Loucy (cell line): ENCODE results near the gene SMPD4.
"Not testable (repeated sequence)": the region's sequence is repeated elsewhere in the genome, so short reads cannot be mapped to it uniquely, and the experiment has no call there.

ENCODE experiments used
- H2AFZ ChIP-seq: fragments of 200-600 bp; sonication (generic); 2 replicates; pipeline ENCODE4 v1.6.0; 2016; ENCODE audit warnings: antibody characterized with exemption, mild to moderate bottlenecking, low read length, moderate library complexity
- H3F3A ChIP-seq: fragments of 200-600 bp; 2 replicates; pipeline ENCODE4 v1.6.0; 2016; ENCODE audit warnings: antibody characterized with exemption, low read depth, mild to moderate bottlenecking
- H3K27me3 ChIP-seq: fragments of 200-600 bp; sonication (generic); 2 replicates; pipeline ENCODE4 v1.6.1; 2014; ENCODE audit warnings: low read length, mild to moderate bottlenecking; ENCODE audit not compliant: insufficient read depth, poor library complexity, severe bottlenecking
- H3K36me3 ChIP-seq: fragments of 200-600 bp; sonication (generic); 2 replicates; pipeline ENCODE4 v1.6.1; 2016; ENCODE audit warnings: low read length; ENCODE audit not compliant: insufficient read depth
- H3K4me1 ChIP-seq: fragments of 200-600 bp; sonication (generic); 2 replicates; pipeline ENCODE4 v1.5.1; 2014; ENCODE audit warnings: low read length, mild to moderate bottlenecking; ENCODE audit not compliant: insufficient read depth, poor library complexity, severe bottlenecking
- H3K4me2 ChIP-seq: fragments of 200-600 bp; sonication (generic); 2 replicates; pipeline ENCODE4 v1.6.0; 2014; ENCODE audit warnings: antibody characterized with exemption, low read length, low read depth, mild to moderate bottlenecking; ENCODE audit not compliant: poor library complexity, severe bottlenecking
- H3K4me3 ChIP-seq: fragments of 200-600 bp; sonication (generic); 2 replicates; pipeline ENCODE4 v1.5.1; 2014; ENCODE audit warnings: low read length, mild to moderate bottlenecking, mixed read lengths; ENCODE audit not compliant: poor library complexity, severe bottlenecking
- H3K79me2 ChIP-seq: fragments of 200-600 bp; sonication (generic); 2 replicates; pipeline ENCODE4 v1.6.1; 2014; ENCODE audit warnings: low read length; ENCODE audit not compliant: insufficient read depth
- H3K9ac ChIP-seq: fragments of 200-600 bp; sonication (generic); 2 replicates; pipeline ENCODE4 v1.6.0; 2014; ENCODE audit warnings: mild to moderate bottlenecking, low read depth, low read length, moderate library complexity; ENCODE audit not compliant: poor library complexity, severe bottlenecking
- H3K9me2 ChIP-seq: fragments of 200-600 bp; sonication (generic); replicated peaks from 2 replicates; pipeline ENCODE4 v1.6.1; 2016; ENCODE audit warnings: low read depth, low read length, mixed read lengths
- H3K9me3 ChIP-seq: fragments of 200-600 bp; sonication (generic); 2 replicates; pipeline ENCODE4 v1.6.1; 2014; ENCODE audit warnings: mild to moderate bottlenecking, antibody characterized with exemption, low read length, low read depth; ENCODE audit not compliant: insufficient read depth
- H4K20me1 ChIP-seq: fragments of 200-600 bp; sonication (generic); 2 replicates; pipeline ENCODE4 v1.6.0; 2014; ENCODE audit warnings: antibody characterized with exemption, low read length, mild to moderate bottlenecking; ENCODE audit not compliant: insufficient read depth, poor library complexity, severe bottlenecking
- EZH2phosphoT487 ChIP-seq: fragments of 200-600 bp; IDR thresholded peaks from 2 replicates; pipeline ENCODE4 v1.6.1; 2018; ENCODE audit warnings: antibody characterized with exemption, mild to moderate bottlenecking, moderate library complexity, borderline replicate concordance
- TF ChIP-seq, protein P1 (sequence below): fragments of 200-600 bp; sonication (generic); conservative IDR thresholded peaks from 2 replicates; pipeline ENCODE4 v1.5.1; 2014; ENCODE audit warnings: mild to moderate bottlenecking, antibody characterized with exemption, low read length

SMPD4 gene

DNA sequence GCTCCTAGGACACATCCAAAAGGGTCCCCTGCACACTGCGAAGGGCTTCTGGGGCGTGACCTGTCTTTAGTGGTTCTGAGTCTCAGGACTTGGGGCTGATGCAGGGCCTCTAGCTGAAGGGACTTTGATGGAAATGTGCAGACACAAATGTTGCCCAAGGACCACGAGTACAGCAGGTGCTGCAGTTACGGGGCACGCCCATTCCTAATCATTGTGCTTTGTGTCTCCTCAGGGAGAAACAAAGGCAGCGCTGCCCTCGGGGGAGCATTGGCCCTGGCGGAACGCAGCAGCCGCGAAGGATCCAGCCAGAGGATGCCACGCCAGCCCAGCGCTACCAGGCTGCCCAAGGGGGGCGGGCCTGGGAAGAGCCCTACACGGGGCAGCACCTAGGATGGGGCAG lies 8.8 kb upstream of the SMPD4 start:
- no peak overlapping the region for H3K4me3 ChIP-seq
- H3K4me1 ChIP-seq = no peaks in the 10 kb centered on the region
- H4K20me1 ChIP-seq = peaks cover 7% of the 10 kb centered on the region
- TF ChIP-seq, protein P1, sequence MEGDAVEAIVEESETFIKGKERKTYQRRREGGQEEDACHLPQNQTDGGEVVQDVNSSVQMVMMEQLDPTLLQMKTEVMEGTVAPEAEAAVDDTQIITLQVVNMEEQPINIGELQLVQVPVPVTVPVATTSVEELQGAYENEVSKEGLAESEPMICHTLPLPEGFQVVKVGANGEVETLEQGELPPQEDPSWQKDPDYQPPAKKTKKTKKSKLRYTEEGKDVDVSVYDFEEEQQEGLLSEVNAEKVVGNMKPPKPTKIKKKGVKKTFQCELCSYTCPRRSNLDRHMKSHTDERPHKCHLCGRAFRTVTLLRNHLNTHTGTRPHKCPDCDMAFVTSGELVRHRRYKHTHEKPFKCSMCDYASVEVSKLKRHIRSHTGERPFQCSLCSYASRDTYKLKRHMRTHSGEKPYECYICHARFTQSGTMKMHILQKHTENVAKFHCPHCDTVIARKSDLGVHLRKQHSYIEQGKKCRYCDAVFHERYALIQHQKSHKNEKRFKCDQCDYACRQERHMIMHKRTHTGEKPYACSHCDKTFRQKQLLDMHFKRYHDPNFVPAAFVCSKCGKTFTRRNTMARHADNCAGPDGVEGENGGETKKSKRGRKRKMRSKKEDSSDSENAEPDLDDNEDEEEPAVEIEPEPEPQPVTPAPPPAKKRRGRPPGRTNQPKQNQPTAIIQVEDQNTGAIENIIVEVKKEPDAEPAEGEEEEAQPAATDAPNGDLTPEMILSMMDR = no peak
- no peak for TF ChIP-seq EZH2phosphoT487
- H3K79me2 ChIP-seq = peaks cover 13% of the 10 kb centered on the region; the same call in 1 of the 2 replicates
- no peaks in the 10 kb centered on the region for H3K9me2 ChIP-seq
- H2AFZ ChIP-seq = no peak overlapping the region
- H3F3A ChIP-seq = no peaks in the 10 kb centered on the region
- no peak overlapping the region for H3K4me2 ChIP-seq
- H3K27me3 ChIP-seq = no peaks in the 10 kb centered on the region
- no peak overlapping the region for H3K9ac ChIP-seq
- no peaks in the 10 kb centered on the region for H3K36me3 ChIP-seq
- H3K9me3 ChIP-seq = no peaks in the 10 kb centered on the region

DNA sequence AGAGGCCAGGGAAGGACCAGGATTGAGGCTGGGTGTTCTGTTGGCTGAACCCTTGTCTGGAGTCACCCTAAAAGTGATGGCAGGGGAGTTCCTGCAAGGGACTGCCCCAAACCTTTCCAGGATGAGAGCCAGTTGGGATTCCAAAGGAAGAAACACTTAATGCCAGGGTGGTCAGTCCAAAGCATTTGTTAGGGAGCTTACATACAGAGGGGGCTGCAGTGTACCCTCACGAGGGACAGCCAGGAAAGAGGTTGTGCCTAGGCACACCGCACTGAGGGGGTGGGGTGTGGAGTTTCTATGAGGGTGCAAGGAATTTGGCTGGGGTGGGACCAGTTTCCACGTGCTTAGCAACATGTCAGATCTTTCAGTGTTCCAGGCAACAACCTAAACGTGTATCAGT lies 7.6 kb upstream of the SMPD4 start:
- H3K9me2 ChIP-seq, H3K36me3 ChIP-seq, H3K4me1 ChIP-seq, H2AFZ ChIP-seq, H3F3A ChIP-seq, H3K27me3 ChIP-seq, H3K9ac ChIP-seq, H3K4me3 ChIP-seq, H3K9me3 ChIP-seq, H3K4me2 ChIP-seq: not testable (repeated sequence)
- Histone ChIP-seq H4K20me1 (peaks cover 15% of the 10 kb centered on the region), H3K79me2 (peaks cover 25% of the 10 kb centered on the region)

DNA sequence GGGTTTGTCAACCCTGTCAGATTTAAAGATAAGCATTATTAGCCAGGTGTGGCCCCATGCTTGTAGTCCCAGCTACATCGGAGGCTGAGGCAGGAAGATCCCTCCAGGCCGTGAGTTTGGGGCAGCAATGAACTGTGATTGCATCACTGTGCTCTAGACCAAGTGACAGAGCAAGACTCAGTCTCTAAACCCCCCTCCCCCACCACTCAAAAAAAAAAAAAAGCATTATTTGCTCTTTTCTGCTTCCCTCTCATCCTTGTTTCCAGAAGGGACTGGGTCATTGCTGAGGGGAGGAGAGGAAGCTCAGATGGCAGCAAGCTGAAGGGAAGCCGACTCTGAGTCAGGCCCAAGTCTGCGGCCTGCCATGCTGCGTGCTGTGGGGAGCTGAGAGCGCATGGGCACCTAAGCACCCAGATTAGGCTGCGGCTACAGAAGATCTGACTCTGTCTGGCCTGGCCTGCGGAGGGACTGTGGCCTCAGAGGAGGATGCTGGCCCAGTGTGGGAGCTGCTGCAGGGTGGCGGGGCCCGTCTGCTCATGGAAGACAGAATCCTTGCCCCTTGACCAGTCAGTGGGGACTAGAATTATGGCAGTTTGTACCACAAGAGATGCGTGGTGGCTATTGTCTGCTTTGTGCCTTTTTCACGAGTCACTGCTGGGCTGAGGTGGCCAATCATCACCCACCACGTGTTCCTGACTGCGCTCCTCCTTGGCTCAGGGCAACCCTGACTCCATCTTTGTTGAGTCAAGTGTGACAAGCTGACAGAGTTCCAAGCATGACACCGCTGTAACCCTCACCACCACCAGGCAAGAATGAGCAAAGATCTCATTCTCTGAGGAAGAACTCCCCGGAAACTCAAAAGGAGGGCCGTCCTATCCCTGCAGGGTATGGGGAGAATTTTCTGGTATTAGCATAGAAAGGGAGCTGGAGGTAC lies 6.7 kb upstream of the SMPD4 start:
- not testable (repeated sequence) for H3K36me3 ChIP-seq, H3K4me2 ChIP-seq, H3K9me2 ChIP-seq, H3K27me3 ChIP-seq, H3F3A ChIP-seq, H2AFZ ChIP-seq, H3K4me3 ChIP-seq, H3K9ac ChIP-seq, H3K9me3 ChIP-seq
- Histone ChIP-seq H3K4me1 (peaks cover 15% of the 10 kb centered on the region), H4K20me1 (peaks cover 22% of the 10 kb centered on the region), H3K79me2 (peaks cover 34% of the 10 kb centered on the region)

DNA sequence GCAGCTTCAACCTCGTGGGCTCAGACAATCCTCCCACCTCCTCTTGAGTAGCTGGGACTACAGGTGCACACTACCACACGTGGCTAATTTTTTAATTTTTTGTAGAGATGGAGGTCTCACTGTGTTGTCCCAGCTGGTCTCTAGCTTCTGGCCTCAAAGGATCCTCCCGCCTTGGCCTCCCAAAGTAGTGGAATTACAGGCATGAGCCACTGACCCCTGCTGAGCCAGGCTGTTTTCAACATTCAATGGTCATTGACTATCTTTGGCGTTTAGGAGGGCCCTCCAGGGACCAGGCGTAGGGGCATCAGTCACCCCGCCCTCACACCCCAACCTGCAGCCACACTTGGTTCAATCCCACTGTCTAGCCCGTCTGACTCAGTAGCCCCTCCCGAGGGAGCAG lies 5.9 kb upstream of the SMPD4 start:
- Histone ChIP-seq H3F3A (no peaks in the 10 kb centered on the region), H3K79me2 (peaks cover 41% of the 10 kb centered on the region)

More for the DNA sequence above, 5.9 kb upstream of the SMPD4 start:
- Histone ChIP-seq H3K4me3 (no peak overlapping the region), H3K4me2 (no peak overlapping the region), H3K4me1 (peaks cover 17% of the 10 kb centered on the region), H3K36me3 (no peaks in the 10 kb centered on the region), H3K9ac (no peak overlapping the region), H3K9me3 (no peaks in the 10 kb centered on the region), H3K27me3 (no peaks in the 10 kb centered on the region), H3K9me2 (no peaks in the 10 kb centered on the region), H2AFZ (no peak overlapping the region), H4K20me1 (peaks cover 22% of the 10 kb centered on the region)
- TF ChIP-seq EZH2phosphoT487 = no peak
- TF ChIP-seq, protein P1 = no peak
